Mammary microvascular endothelial cell (primary cell): ENCODE results near the gene NEGR1. TPM values are rescaled to one million over a fixed set of nuclear protein-coding genes. Genes with fewer than 3 reads are reported as not detected.

Source experiments
- total RNA-seq: library from RNA; depleted of rRNA; stranded (reverse); fragments of >200 nt; gene quantifications from 2 replicates; pipeline ENCODE4 v1.2.3, GENCODE V29; 2015

Gene NEGR1
- total RNA-seq: 0.25 and 0.27 TPM in 2 replicates

GRCh38 chr1:72282271-72283021 is at the start of gene NEGR1:
NEGR1 (minus strand) TSS chr1:72282539.

